GM21529 (cell line): ENCODE data around the gene CLK2.
"Not testable (repeated sequence)": the region's sequence is repeated elsewhere in the genome, so short reads cannot be mapped to it uniquely, and the experiment has no call there.

Source experiments
- ATAC-seq: cut with Tn5 transposase; IDR thresholded peaks from one replicate; pipeline ENCODE4 v1.9.1; 2021; ENCODE audit not compliant: unreplicated experiment

CLK2 gene

DNA sequence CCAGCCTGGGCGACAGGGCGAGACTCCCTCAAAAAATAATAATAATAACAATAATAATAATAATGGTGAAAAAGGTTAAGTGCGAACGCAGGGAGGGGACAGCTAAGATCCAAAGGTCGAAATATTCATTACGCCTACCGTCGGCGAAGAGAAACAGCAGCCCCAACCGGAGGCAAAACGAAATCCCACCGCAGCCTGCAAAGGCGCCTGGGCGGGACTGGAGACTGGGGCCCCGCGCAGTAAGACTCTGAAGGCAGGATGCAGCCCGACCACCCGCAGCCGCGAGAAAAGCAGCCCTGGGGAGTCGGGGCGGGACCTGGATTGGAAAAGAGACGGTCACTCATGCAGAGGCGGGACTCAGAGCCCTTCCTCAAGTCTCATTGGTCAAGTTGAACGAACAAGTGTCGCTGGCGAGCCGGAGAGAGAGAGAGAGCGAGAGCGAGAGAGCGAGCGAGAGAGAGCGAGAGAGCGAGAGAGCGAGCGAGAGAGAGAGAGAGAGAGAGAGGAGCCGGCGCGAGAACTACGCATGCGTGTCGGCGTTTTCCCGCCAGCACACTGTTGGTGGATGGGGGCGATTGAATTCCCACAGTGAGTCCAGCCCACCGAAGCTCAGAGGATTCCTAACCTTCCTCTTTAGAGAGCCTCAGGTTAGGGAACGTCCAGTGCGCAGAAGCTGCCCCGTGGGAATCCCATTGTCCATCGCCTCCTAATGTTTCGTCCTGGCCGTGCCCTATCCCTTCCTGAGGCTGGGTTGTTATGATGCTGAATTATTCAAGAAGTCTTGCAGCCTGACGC lies 28.7 kb downstream of the CLK2 start:
- ATAC-seq = peak; percentile 84

DNA sequence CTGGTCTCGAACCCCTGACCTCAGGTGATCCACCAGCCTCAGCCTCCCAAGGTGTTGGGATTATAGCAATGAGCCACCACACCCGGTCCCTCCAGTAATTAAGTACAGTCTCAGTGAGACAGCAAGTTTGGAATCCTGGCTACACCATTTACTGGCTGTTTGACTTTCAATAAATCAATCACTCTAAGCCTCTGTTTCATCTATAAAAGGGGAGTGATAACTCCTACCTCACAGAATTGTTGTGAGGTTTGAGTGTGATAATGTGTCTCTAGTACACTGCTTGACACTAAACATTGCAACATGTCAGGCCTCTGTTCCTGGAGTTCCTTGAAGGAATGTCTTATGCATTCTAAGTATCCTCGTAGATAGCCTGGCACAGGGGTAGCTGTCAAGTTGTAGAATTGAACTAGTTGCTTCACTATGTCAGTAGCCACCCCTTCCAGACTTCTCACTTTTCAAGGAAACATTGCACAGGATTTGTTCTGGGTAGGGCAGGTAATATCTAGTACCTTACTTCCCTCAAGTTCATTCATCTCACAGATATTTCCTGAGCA lies 30.4 kb downstream of the CLK2 start:
- ATAC-seq = no peak

DNA sequence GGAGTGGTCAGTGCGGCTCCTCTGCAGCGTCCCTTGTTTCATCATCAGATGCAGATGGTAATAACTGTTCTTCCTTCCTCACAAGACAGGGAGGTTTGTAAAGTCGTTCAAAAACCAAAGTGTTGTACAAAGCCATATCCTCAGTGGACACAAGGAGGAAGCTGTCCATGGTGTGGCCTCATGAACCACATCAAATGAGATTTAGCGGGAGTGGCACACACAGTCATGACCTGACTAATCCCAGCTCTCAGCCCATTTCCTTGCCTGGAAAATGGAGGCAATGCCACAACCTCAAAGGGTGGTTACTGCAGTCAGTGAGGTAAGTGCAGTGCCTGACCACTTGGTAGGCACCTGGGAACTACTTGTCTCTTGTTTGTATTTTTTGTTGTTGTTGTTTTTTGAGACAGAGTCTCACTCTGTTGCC lies 31.5 kb downstream of the CLK2 start:
- no peak for ATAC-seq

DNA sequence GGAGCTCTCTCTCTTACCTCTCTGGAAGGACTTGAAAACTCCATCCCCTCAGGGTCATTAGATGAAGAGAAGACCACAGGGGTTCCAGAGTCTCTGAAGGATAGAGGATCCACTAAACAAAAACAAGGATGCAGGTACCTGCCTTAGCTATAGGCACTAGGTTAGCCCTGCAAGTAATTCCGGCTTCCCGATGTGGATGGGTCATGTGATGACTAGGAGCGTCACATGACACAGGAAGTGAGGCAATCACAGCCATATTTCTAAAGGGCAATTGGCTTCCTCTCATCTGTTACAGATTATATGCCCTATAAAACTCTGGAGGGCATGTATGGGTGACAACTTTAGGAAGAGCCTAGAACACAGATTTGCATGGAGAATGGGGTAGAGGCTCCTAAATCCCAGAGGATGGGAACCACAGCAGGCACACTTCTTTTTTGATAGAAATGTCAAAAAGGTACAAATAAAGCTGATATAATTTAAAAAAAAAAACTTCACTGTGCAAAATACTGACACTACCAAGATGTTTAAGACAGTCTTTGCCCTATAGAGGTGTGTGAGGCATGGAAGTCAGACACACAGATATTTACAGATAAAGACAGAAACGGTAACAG lies 32.1 kb downstream of the CLK2 start:
- no peak for ATAC-seq

DNA sequence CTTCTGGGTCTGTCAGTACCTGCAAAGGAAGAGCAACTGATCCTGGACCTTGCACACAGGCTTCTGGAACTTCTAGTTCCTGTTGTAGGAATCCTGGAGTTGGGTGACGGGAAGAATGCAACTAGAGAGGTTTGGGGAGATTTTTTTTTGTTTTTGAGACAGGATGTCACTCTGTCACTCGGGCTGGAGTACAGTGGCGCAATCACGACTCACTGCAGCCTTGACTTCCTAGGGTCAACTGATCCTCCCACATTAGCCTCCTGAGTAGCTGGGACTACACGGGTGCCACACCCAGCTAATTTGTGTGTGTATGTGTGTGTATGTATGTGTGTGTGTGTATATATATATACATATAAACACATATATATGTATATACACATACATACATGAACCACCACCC lies 36.9 kb downstream of the CLK2 start:
- ATAC-seq = no peak

DNA sequence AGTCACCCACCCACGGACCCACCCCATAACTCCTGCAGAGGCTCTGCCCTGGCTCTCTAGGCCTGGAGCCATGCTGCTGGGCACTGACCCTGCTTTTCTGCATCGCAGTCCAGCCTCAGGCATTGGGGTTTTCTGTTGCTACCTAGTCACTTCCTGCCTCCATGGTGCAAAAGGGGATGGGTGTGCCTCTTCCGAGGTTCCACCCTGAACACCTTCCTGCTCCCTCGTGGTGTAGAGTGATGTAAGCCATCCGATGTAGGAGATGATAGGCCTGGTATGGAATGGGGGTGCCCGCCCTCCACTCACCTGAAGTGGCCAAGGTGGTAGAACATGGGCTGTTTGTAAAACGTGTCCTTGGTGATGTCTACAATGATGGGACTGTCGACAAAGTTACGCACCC lies 37.9 kb downstream of the CLK2 start:
- ATAC-seq = not testable (repeated sequence)

DNA sequence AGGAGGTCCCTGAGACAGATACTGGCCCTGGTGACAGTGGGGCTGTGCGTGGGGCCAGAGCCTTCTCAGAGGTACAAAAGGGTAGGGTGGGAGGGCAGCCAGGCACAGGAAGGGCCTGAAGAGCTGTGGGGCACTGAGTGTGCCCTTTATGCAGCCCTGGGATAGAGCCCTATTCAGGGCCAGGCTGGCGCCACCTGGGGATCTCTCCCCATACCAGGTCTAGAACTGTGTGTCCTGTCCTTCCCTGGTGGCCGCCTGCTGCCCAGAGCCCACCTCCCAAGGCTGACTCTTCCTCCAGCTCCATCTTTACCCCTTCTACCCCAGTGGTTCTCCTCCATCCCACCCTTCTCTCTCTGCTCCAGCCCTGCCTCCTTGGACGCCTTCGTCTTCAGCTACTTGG lies 39.8 kb downstream of the CLK2 start:
- ATAC-seq = not testable (repeated sequence)

DNA sequence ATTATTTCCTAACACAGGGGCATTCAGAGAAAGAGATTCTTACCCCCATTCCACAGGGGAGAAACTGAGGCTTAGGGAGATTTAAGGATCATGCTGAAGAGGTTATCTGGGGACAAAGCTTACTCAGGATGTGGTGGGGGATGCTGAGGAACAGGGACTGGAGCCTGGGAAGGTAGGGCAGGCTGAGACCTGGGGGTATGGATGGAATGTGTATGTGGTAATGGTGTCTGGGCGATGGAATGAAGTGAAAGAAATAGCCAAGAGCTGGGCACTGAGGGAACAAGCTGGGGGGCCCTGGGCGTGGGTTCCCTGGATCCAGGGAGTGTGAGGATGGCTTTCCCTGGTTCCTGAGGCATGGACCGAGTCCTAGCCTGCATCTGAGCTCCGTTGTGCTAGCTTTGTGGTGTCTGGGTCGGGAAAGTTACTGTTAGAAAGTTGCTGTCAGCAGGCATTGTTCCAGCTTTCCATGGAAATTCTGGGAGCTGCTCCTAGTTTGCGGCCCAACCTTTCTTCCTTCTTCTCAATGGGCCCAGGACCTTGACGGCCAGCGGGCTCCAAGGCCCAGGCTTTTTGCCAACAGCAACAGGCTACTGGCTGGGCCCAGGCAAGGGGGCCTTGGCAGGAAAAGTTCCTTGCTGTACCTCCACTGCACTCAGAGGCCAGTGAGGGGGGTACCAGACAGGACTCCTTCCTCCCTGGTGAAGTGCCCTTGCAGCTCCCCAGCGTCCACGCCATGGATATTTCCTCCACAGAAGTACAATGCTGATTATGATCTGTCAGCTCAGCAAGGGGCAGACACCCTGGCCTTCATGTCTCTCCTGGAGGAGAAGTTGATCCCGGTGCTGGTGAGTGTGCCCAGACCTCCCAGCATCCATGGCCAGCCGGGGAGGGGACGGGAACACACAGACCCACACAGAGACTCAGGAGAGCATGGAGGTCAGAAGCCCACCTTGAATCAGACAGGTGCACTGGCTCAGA lies 41.0 kb downstream of the CLK2 start:
- not testable (repeated sequence) for ATAC-seq

DNA sequence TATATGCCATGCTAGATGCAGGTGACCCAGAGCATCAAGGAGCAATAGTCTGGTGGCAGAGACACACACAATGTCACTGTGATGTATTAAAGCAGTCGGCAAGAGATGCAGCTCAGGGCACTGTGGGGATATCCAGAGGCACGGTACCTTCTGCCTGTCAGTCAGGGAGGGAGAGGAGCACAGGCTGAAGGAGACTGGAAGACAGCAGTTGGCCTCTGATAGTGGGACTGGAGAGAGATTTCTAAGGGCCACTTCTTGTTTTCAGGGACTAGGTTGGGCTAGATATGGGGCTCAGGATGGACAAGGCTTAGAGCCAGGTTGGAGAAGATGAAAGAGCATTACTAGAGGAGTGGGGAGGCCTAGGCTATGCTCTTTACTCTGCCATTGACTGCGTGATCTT lies 42.0 kb downstream of the CLK2 start:
- not testable (repeated sequence) for ATAC-seq

DNA sequence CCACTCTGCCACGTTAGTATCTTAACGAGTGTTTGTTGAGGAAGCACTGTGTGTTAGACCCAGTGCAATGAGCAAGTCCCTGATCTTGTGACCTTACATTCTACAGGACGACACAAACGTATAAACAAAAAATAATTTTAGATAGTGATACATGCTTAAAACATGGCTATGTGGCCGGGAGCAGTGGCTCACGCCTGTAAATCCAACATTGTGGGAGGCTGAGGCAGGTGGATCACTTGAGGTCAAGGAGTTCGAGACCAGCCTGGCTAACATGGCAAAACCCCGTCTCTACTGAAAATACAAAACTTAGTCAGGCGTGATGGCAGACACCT lies 45.2 kb downstream of the CLK2 start:
- ATAC-seq = no peak

DNA sequence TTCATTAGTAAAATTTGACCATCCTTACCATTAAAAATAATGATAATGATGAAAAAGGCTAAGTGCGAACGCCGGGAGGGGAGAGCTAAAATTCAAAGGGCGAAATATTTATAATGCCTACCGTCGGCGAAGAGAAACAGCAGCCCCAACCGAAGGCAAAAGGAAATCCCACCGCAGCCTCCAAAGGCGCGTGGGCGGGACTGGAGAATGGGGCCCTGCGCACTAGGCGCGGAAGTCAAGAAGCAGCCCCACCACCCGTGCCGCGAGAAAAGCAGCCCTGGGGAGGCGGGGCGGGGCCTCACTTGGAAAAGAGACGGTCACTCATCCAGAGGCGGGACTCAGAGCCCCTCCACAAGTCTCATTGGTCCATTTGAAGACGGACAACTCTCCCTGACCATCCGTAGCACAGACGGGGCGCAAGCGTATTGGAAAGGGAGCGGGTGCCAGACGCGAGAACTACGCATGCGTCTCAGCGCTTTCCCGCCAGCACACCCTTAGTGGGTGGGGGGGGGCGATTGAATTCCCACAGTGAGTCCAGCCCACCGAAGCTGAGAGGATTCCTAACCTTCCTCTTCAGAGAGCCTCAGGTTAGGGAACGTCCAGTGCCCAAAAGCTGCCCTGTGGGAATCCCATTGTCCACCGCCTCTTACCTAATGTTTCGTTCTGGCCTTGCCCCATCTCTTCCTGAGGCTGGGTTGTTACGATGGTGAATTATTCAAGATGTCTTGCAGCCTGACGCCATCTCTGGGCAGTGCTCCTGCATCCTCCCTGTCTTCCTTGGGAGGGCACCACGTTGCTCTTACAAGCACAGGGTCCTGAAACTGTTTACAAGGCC lies 45.8 kb downstream of the CLK2 start:
- peak; percentile 84 for ATAC-seq

DNA sequence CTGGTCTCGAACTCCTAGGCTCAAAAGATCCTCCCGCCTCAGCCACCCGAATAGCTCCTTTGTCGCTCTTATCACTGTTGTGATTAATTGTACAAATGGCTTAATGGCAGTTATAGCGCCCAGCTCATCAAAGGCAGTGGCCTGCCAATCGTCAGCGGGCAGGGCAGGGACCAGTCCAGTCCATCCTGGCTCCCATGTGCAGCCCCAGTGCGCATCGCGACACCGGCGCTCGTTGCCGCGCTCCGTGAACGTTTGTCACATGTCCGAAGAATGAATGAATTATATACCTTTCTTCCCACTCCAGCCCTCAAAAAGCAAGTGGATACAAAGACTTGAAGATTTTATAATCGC lies 46.4 kb downstream of the CLK2 start:
- peak; percentile 27 for ATAC-seq

DNA sequence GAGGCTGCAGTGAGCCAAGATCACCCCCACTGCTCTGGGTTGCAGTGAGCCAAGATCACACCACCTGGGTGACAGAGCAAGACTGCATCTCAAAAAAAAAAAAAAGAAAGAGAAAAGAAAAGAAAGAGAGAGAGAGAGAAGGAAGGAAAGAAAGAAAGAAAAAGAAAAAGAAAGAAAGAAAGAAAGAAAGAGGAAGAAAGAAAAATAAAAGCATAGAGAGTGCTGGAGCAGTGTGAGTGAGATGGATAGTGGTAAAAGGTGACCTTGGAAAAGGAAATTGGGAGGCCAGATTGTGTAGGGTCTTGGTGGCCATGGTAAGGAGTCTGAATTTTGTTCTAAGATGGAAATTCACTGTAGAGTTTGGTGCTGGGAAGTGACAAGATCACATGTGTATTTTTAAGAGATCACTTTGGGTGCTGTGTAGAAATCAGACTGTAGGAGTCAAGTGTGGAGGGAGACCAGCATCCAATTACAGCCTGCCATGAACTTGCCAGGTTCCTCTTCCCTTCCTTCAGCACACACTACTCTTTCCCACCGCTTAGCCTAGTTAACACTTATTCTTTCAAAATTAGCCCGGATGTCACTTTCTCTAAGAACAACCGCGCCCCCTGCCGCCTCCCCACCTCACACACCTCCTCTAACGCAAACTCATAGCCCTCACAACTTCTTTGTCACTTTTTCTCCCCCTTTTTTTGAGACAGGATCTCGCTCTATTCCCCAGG lies 47.0 kb downstream of the CLK2 start:
- ATAC-seq = peak; percentile 38

DNA sequence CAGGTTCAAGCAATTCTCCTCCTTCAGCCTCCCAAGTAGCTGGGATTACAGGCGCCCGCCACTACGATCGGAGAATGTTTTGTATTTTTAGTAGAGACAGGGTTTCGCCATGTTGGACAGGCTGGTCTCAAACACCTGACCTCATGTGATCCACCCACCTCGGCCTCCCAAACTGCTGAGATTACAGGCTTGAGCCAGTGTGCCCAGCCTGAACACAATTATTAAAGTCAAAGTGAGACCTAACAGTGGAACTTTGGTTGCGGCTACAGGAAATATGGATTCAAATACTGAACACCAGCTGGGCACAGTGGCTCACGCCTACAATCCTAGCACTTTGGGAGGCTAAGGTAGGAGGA lies 47.9 kb downstream of the CLK2 start:
- ATAC-seq = not testable (repeated sequence)

DNA sequence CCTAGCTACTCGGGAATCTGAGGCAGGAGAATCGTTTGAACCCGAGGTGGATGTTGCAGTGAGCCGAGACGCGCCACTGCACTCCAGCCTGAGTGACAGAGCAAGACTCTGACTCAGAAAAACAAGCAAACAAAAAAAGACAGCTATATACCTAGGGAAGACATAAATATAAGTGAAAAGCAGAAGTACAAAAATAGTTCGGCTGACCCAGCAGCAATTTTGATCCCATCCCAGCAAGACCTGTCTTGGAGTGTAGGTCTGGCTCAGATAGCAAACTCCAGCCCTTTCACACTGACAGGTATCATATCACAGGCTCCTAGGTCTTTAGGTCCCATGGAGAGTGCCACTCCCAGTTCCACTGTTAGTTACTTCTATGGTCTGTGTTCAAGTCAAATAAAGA lies 50.3 kb downstream of the CLK2 start:
- no peak for ATAC-seq

DNA sequence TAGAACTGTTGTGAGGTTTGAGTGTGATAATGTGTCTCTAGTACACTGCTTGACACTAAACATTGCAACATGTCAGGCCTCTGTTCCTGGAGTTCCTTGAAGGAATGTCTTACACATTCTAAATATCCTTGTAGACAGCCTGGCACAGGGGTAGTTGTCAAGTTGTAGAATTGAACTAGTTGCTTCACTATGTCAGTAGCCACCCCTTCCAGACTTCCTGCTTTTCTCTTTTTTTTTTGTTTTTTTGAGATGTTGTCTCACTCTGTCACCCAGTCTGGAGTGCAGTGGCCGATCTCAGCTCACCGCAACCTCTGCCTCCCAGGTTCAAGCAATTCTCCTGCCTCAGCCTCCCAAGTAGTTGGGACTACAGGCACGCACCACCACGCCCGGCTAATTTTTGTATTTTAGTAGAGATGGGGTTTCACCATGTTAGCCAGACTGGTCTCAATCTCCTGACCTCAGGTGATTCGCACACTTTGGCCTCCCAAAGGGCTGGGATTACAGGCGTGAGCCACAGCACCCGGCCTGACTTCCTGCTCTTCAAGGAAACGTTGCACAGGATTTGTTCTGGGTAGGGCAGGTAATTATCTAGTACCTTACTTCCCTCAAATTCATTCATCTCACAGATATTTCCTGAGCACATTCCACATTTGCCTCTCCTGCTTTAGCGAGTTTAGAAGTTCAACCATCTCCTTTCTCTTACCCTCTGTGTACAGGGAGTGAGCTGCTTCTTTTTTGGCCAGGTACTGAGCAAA lies 52.9 kb downstream of the CLK2 start:
- ATAC-seq = not testable (repeated sequence)

DNA sequence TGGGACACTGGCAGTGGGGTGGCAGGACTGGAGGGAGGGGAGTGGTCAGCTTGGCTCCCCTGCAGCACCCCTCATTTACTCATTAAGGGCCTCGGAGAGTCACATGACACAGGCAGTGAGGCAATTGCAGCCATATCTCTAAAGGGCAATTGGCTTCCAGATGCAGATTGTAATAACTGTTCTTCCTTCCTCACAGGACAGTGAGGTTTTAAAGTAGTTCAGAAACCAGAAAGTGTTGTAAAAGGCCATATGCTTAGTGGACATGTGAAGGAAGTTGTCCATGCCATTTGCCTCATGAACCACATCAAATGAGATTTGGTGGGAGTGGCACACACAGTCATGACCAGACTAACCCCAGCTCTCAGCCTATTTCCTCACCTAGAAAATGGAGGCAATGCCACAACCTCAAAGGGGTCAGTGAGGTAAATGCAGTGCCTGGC lies 53.7 kb downstream of the CLK2 start:
- no peak for ATAC-seq

DNA sequence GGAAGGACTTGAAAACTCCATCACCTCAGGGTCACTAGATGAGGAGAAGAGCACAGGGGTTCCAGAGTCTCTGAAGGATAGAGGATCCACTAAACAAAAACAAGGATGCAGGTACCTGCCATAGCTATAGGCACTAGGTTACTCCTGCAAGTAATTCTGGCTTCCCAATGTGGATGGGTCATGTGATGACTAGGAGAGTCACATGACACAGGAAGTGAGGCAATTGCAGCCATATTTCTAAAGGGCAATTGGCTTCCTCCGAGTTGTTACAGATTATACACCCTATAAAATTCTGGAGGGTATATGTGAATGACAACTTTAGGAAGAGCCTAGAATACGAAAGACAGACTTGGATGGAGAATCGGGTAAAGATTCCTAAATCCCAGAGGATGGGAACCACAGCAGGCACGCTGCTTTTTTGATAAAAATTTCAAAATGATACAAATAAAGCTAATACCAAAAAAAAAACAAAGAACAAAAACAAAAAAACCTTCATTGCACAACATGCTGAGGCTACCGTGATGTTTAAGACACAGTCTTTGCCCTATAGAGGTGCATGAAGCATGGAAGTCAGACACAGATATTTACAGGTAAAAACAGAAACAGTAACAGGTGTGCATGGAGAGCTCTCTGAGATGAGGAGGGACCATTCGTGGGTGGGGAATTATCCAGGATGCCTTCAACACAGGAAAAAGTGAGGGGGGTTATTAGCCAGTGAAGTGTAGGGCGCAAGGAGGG lies 54.3 kb downstream of the CLK2 start:
- no peak for ATAC-seq
